HEK293 (cell line): ENCODE results near the gene SEPTIN5.

Source experiments
- OVOL3 ChIP-seq: fragments of 450-650 bp; formaldehyde crosslinking; IDR thresholded peaks from 2 replicates; pipeline ENCODE4 v1.5.1; 2016; ENCODE audit warnings: missing biosample characterization, missing genetic modification characterization
- ZBTB8A ChIP-seq: fragments of 450-650 bp; formaldehyde crosslinking; IDR thresholded peaks from 2 replicates; pipeline ENCODE4 v1.5.1; 2016; ENCODE audit warnings: missing biosample characterization, missing genetic modification characterization
- ZNF10 ChIP-seq: fragments of 450-650 bp; formaldehyde crosslinking; IDR thresholded peaks from 2 replicates; pipeline ENCODE4 v1.5.1; 2017; ENCODE audit warnings: missing biosample characterization, missing genetic modification characterization
- ZNF24 ChIP-seq: fragments of 450-650 bp; formaldehyde crosslinking; IDR thresholded peaks from 2 replicates; pipeline ENCODE4 v1.5.1; 2016; ENCODE audit warnings: missing biosample characterization, missing genetic modification characterization
- ZNF274 ChIP-seq, 2 experiments: fragments of 200-500 bp in 1 of 2; fragments of 450-650 bp in 1 of 2; sonication (Bioruptor generic) in 1 of 2; formaldehyde crosslinking in 1 of 2; IDR thresholded peaks; 2 replicates each; pipeline versions ENCODE4 v1.5.1 to v1.6.1; 2014 to 2016; ENCODE audit warnings: borderline replicate concordance in 1 of 2, inconsistent platforms in 1 of 2, low read length in 1 of 2, missing biosample characterization in 1 of 2, missing genetic modification characterization in 1 of 2
- ZNF426 ChIP-seq: fragments of 450-650 bp; formaldehyde crosslinking; IDR thresholded peaks from 2 replicates; pipeline ENCODE4 v1.5.1; 2017; ENCODE audit warnings: missing biosample characterization, missing genetic modification characterization, mild to moderate bottlenecking, inconsistent platforms, moderate library complexity
- ZNF433 ChIP-seq: fragments of 450-650 bp; formaldehyde crosslinking; IDR thresholded peaks from 2 replicates; pipeline ENCODE4 v1.5.1; 2016; ENCODE audit warnings: missing biosample characterization, missing genetic modification characterization, low read depth
- ZNF626 ChIP-seq: fragments of 450-650 bp; sonication (Bioruptor Pico); formaldehyde crosslinking; IDR thresholded peaks from 2 replicates; pipeline ENCODE4 v1.5.1; 2018; ENCODE audit warnings: missing biosample characterization, missing genetic modification characterization, inconsistent platforms
- ZNF707 ChIP-seq: fragments of 450-650 bp; formaldehyde crosslinking; IDR thresholded peaks from 2 replicates; pipeline ENCODE4 v1.5.1; 2016; ENCODE audit warnings: missing biosample characterization, missing genetic modification characterization
- TF ChIP-seq, protein P1 (sequence below): IDR thresholded peaks from 2 replicates; pipeline ENCODE4 v1.6.1; 2011; ENCODE audit warnings: mild to moderate bottlenecking, low read depth, low read length, borderline replicate concordance
- TF ChIP-seq, protein P2 (sequence below): fragments of 450-650 bp; formaldehyde crosslinking; IDR thresholded peaks from 2 replicates; pipeline ENCODE4 v1.5.1; 2016; ENCODE audit warnings: missing biosample characterization, missing genetic modification characterization

DNA sequence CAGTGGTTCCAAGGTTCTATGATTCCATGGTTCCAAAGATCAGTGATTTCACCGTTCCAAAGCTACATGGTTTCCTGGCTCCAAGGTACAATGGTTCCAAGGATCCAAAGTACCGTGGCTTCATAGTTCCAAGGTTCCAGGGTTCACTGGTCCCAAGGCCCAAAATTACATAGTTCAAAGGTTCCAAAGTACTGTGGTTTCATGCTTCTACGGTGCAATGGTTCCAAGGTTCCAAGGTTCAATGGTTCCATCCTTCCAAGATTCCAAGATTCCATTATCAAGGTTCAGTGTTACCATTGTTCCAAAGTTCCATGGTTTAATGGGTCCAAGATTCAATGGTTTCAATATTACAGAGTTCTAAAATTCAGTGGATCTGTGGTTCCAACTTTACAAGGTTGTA, 43.0 kb upstream of the SEPTIN5 start:
- TF ChIP-seq, protein P1, sequence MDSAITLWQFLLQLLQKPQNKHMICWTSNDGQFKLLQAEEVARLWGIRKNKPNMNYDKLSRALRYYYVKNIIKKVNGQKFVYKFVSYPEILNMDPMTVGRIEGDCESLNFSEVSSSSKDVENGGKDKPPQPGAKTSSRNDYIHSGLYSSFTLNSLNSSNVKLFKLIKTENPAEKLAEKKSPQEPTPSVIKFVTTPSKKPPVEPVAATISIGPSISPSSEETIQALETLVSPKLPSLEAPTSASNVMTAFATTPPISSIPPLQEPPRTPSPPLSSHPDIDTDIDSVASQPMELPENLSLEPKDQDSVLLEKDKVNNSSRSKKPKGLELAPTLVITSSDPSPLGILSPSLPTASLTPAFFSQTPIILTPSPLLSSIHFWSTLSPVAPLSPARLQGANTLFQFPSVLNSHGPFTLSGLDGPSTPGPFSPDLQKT: no peak
- TF ChIP-seq ZNF707 (tag by site-specific recombination) (no peak), ZNF24 (tag by site-specific recombination) (no peak), ZNF626 (tag by site-specific recombination) (no peak), ZNF433 (tag by site-specific recombination) (no peak), ZBTB8A (tag by site-specific recombination) (no peak), ZNF274 (IDR thresholded peaks at IDR 0.05; ENCODE audit: low read length) (no peak), ZNF274 (tag by site-specific recombination; IDR thresholded peaks at IDR 0.05; ENCODE audit: borderline replicate concordance) (no peak), ZNF426 (tag by site-specific recombination) (no peak), OVOL3 (no peak), ZNF10 (no peak)
- TF ChIP-seq, protein P2, sequence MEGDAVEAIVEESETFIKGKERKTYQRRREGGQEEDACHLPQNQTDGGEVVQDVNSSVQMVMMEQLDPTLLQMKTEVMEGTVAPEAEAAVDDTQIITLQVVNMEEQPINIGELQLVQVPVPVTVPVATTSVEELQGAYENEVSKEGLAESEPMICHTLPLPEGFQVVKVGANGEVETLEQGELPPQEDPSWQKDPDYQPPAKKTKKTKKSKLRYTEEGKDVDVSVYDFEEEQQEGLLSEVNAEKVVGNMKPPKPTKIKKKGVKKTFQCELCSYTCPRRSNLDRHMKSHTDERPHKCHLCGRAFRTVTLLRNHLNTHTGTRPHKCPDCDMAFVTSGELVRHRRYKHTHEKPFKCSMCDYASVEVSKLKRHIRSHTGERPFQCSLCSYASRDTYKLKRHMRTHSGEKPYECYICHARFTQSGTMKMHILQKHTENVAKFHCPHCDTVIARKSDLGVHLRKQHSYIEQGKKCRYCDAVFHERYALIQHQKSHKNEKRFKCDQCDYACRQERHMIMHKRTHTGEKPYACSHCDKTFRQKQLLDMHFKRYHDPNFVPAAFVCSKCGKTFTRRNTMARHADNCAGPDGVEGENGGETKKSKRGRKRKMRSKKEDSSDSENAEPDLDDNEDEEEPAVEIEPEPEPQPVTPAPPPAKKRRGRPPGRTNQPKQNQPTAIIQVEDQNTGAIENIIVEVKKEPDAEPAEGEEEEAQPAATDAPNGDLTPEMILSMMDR (tag by site-specific recombination): no peak
